Activated CD8-positive, alpha-beta T cell treated with anti-CD3 and anti-CD28 coated beads for 36 hours (primary cell): ENCODE results near the gene HECTD3. TPM values are rescaled to one million over a fixed set of nuclear protein-coding genes. Genes with fewer than 3 reads are reported as not detected.
"Not testable (repeated sequence)": the region's sequence is repeated elsewhere in the genome, so short reads cannot be mapped to it uniquely, and the experiment has no call there.

Source experiments
- ATAC-seq: fragments of 200-7000 bp; cut with Tn5 transposase; one replicate; pipeline ENCODE4 v1.10.0; 2021; ENCODE audit warnings: mild to moderate bottlenecking, moderate library complexity
- CTCF ChIA-PET: fragments of 350-600 bp; sonication (Branson Sonifier 250); formaldehyde crosslinking; loops from one replicate; lab custom pipeline; 2021; ENCODE audit warnings: antibody characterized with exemption; lab: Charles Lee
- POLR2A ChIA-PET: fragments of 350-600 bp; sonication (Branson Sonifier 250); formaldehyde crosslinking; loops from one replicate; lab custom pipeline; 2021; ENCODE audit warnings: antibody characterized with exemption; lab: Charles Lee
- DNase-seq: peaks from one replicate; pipeline ENCODE4 v3.0.0-alpha.2; 2020
- H3K27ac Mint-ChIP-seq: one replicate; pipeline ENCODE4 v1.8.0; 2021; ENCODE audit warnings: mild to moderate bottlenecking, mixed read lengths
- H3K27me3 Mint-ChIP-seq: one replicate; pipeline ENCODE4 v1.8.0; 2021; ENCODE audit warnings: mixed read lengths
- H3K36me3 Mint-ChIP-seq: one replicate; pipeline ENCODE4 v1.8.0; 2021; ENCODE audit warnings: low read depth, mixed read lengths
- H3K4me1 Mint-ChIP-seq: one replicate; pipeline ENCODE4 v1.8.0; 2021; ENCODE audit warnings: low read depth, mixed read lengths
- H3K4me3 Mint-ChIP-seq: one replicate; pipeline ENCODE4 v1.8.0; 2021; ENCODE audit warnings: mild to moderate bottlenecking, moderate library complexity, mixed read lengths
- H3K9me3 Mint-ChIP-seq: one replicate; pipeline ENCODE4 v1.8.0; 2021; ENCODE audit warnings: mixed read lengths
- intact Hi-C: fragments of 100-400 bp; cut with micrococcal nuclease; formaldehyde crosslinking; loops from one replicate; pipeline ENCODE4 v1.10.0; 2022
- total RNA-seq, 2 experiments: library from RNA; stranded (reverse); gene quantifications; one replicate each; pipeline ENCODE4 v1.2.3, GENCODE V29; 2021
- TF ChIP-seq, protein P1 (sequence below): fragments of 200-600 bp; IDR thresholded peaks from one replicate; pipeline ENCODE4 v1.8.0; 2022; ENCODE audit warnings: antibody characterized with exemption, mild to moderate bottlenecking

Gene HECTD3
- total RNA-seq, 2 experiments from 2014 or later, result 16.4 to 16.9 TPM

GRCh38 chr1:44995467-44996238 is 15.5 kb downstream of the HECTD3 start:
- POLR2A ChIA-PET, result interaction anchor here (0.6 to 1.2 kb wide), 3 partner anchors 9 to 318 kb away, joined by 3 to 4 read pairs (median 3); partner anchors contain the start of gene UROD
- H3K4me3 Mint-ChIP-seq, result no peak overlapping the region
- DNase-seq (no peak), ATAC-seq (no peak)
- no peaks in the 10 kb centered on the region for H3K36me3 Mint-ChIP-seq
- H3K27me3 Mint-ChIP-seq, result no peaks in the 10 kb centered on the region
- intact Hi-C loops, result no loop called here
- TF ChIP-seq, protein P1, sequence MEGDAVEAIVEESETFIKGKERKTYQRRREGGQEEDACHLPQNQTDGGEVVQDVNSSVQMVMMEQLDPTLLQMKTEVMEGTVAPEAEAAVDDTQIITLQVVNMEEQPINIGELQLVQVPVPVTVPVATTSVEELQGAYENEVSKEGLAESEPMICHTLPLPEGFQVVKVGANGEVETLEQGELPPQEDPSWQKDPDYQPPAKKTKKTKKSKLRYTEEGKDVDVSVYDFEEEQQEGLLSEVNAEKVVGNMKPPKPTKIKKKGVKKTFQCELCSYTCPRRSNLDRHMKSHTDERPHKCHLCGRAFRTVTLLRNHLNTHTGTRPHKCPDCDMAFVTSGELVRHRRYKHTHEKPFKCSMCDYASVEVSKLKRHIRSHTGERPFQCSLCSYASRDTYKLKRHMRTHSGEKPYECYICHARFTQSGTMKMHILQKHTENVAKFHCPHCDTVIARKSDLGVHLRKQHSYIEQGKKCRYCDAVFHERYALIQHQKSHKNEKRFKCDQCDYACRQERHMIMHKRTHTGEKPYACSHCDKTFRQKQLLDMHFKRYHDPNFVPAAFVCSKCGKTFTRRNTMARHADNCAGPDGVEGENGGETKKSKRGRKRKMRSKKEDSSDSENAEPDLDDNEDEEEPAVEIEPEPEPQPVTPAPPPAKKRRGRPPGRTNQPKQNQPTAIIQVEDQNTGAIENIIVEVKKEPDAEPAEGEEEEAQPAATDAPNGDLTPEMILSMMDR, result no peak
- CTCF ChIA-PET, result interaction anchor here (1.7 kb wide), 1 partner anchor 9 kb away, joined by 4 read pairs; the partner anchor contains the start of gene EIF2B3
- H3K9me3 Mint-ChIP-seq, result no peaks in the 10 kb centered on the region
- no peak overlapping the region for H3K27ac Mint-ChIP-seq
- peaks cover under 1% of the 10 kb centered on the region for H3K4me1 Mint-ChIP-seq

DNA sequence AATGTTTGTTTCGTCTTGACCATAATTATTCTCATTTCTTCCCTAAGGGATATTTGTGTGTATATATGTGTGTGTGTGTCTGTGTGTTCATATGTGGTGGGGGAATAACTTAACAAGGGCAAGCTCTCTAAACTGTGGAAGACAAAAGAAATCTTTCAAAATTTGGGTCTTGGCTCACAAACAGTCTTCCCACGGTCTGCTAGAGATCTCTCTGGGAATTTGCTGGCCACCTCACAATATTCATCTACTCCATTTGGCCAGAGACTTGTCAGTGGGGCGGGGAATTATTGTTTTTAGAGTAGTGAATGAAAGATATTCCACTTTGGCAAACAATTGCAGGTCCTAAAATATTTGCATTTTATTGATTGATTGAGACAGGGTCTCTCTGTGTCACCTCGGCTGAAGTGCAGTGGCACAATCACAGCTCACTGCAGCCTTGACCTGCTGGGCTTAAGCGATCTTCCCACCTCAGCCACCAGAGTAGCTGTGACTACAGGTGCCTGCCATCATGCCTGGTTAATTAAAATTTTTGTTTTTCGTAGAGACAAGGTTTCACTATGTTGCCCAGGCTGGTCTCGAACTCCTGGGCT is 16.7 kb downstream of the HECTD3 start:
- TF ChIP-seq, protein P1, result no peak
- Mint-ChIP-seq H3K4me3 (no peak overlapping the region), H3K9me3 (no peaks in the 10 kb centered on the region), H3K4me1 (no peaks in the 10 kb centered on the region), H3K36me3 (no peaks in the 10 kb centered on the region), H3K27ac (no peak overlapping the region), H3K27me3 (no peaks in the 10 kb centered on the region)
- DNase-seq (no peak), ATAC-seq (no peak)
- intact Hi-C loops, result no loop called here
- ChIA-PET CTCF (interaction anchor here (1.7 kb wide), 1 partner anchor 8 kb away, joined by 4 read pairs; the partner anchor contains the start of gene EIF2B3), POLR2A (interaction anchor here (1.2 kb wide), 1 partner anchor 8 kb away, joined by 3 read pairs; no protein-coding TSS in a partner anchor)

- ChIA-PET POLR2A (interaction anchor here (0.6 to 6.5 kb wide), 2 partner anchors 22 to 45 kb away, joined by 3 to 49 read pairs; partner anchors contain the start of genes HECTD3 and UROD), CTCF (no interaction called here)
Observed at GRCh38 chr1:44988531-44989156, 22.5 kb downstream of the HECTD3 start.

GRCh38 chr1:44985747-44986359 is 25.3 kb downstream of the HECTD3 start:
- no peak for DNase-seq
- Mint-ChIP-seq H3K4me1 (peaks cover 21% of the 10 kb centered on the region), H3K36me3 (peaks cover 9% of the 10 kb centered on the region)

More at GRCh38 chr1:44988531-44989156, 22.5 kb downstream of the HECTD3 start:
- no peaks in the 10 kb centered on the region for H3K27me3 Mint-ChIP-seq
- intact Hi-C loops, result no loop called here
- peaks cover 8% of the 10 kb centered on the region for H3K36me3 Mint-ChIP-seq
- peaks cover 16% of the 10 kb centered on the region for H3K4me1 Mint-ChIP-seq
- no peaks in the 10 kb centered on the region for H3K9me3 Mint-ChIP-seq
- ATAC-seq, result no peak
- H3K4me3 Mint-ChIP-seq, result no peak overlapping the region
- DNase-seq, result no peak
- H3K27ac Mint-ChIP-seq, result no peak overlapping the region
- TF ChIP-seq, protein P1, result no peak

DNA sequence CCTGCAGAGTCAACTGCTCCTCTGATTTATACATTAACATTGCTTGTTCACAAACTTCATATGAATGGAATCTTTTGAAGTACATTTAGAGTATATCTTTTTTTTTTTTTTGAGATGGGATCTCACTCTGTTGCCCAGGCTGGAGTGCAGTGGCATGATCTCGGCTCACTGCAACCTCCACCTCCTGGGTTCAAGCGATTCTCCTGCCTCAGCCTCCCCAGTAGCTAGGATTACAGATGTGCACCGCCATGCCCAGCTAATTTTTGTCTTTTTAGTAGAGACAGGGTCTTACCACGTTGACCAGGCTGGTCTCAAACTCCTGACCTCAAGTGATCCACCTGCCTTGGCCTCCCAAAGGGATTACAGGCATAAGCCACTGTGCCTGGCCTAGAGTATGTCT is 33.8 kb downstream of the HECTD3 start:
- peaks cover 44% of the 10 kb centered on the region for H3K36me3 Mint-ChIP-seq
- H3K27ac Mint-ChIP-seq, intact Hi-C loops, H3K4me3 Mint-ChIP-seq, DNase-seq, POLR2A ChIA-PET, CTCF ChIA-PET, H3K4me1 Mint-ChIP-seq, ATAC-seq, H3K9me3 Mint-ChIP-seq, H3K27me3 Mint-ChIP-seq: not testable (repeated sequence)

More at GRCh38 chr1:44985747-44986359, 25.3 kb downstream of the HECTD3 start:
- intact Hi-C loops, result no loop called here
- ChIA-PET CTCF (interaction anchor here (0.9 to 1.8 kb wide), 11 partner anchors 9 to 507 kb away, joined by 3 to 7 read pairs (median 3); partner anchors contain the start of genes RNU5D-1 and UROD), POLR2A (interaction anchor here (0.5 to 6.5 kb wide), 12 partner anchors 12 to 512 kb away, joined by 3 to 49 read pairs (median 3); partner anchors contain the start of genes HECTD3, RNU5D-1 and UROD)
- Mint-ChIP-seq H3K27ac (peak overlapping the region; percentile 93), H3K4me3 (peak overlapping the region; percentile 100), H3K9me3 (no peaks in the 10 kb centered on the region), H3K27me3 (no peaks in the 10 kb centered on the region)
- ATAC-seq, result peak; percentile 2
- TF ChIP-seq, protein P1, result no peak
